ENCODE results near the gene SMIM15. TPM values are rescaled to one million over a fixed set of nuclear protein-coding genes. Genes with fewer than 3 reads are reported as not detected.

SMIM15 gene
- polyA plus RNA-seq, 1 of the 3 experiments (the other 2 are of a cell fraction) = 51.1 TPM

GRCh38 chr5:61142391-61142790, 19.9 kb downstream of the SMIM15 start:
- no peak overlapping the region for H3K4me3 ChIP-seq (ENCODE audit: low read depth in 2 of 2, low read length in 1 of 2)
- 100% methylated on average over 1 of the region's 1 CpG for WGBS (ENCODE audit: low lambda C conversion rate)
- H3K9ac ChIP-seq = no peak overlapping the region
- DNase-seq = no peak
- H3K27me3 ChIP-seq (ENCODE audit: insufficient read depth) = no peaks in the 10 kb centered on the region
- no peaks in the 10 kb centered on the region for H3K79me2 ChIP-seq (ENCODE audit: insufficient read depth)
- CTCF ChIA-PET = no interaction called here
- no peaks in the 10 kb centered on the region for H3F3A ChIP-seq (replicated peaks; ENCODE audit: insufficient read depth)
- no peak overlapping the region for H2AFZ ChIP-seq (ENCODE audit: low read depth)
- H3K9me2 ChIP-seq = no peaks in the 10 kb centered on the region
- no peak for TF ChIP-seq SIN3A (IDR thresholded peaks at IDR 0.05; ENCODE audit: borderline replicate concordance, low read depth, low read length)
- TF ChIP-seq TAF1 (IDR thresholded peaks at IDR 0.05; ENCODE audit: borderline replicate concordance, low read depth, low read length) = no peak
- TF ChIP-seq PBX3 (IDR thresholded peaks at IDR 0.05) = no peak
- POLR2A ChIA-PET = no interaction called here
- H3K4me1 ChIP-seq (ENCODE audit: control insufficient read depth in 1 of 2, insufficient read depth in 2 of 2, low read depth in 1 of 2, low read length in 1 of 2) = peaks cover 0 to 6% of the 10 kb centered on the region in 2 experiments; a peak in 1 of 4 replicates
- H4K20me1 ChIP-seq (ENCODE audit: insufficient read depth) = no peaks in the 10 kb centered on the region
- H3K27ac ChIP-seq (ENCODE audit: low read depth in 2 of 2, low read length in 1 of 2) = no peak overlapping the region
- no peaks in the 10 kb centered on the region for H3K9me3 ChIP-seq
- H3K4me2 ChIP-seq = no peak overlapping the region
- no peaks in the 10 kb centered on the region for H3K36me3 ChIP-seq (replicated peaks in 1 of 2; ENCODE audit: control insufficient read depth in 1 of 2, insufficient read depth in 2 of 2, low read length in 1 of 2)

GRCh38 chr5:61141801-61142200, 20.5 kb downstream of the SMIM15 start:
- Histone ChIP-seq H2AFZ (ENCODE audit: low read depth) (no peak overlapping the region), H3K4me1 (ENCODE audit: control insufficient read depth in 1 of 2, insufficient read depth in 2 of 2, low read depth in 1 of 2, low read length in 1 of 2) (peaks cover 0 to 6% of the 10 kb centered on the region in 2 experiments; a peak in 1 of 4 replicates), H3K27ac (ENCODE audit: low read depth in 2 of 2, low read length in 1 of 2) (no peak overlapping the region), H3K4me2 (no peak overlapping the region), H3K36me3 (replicated peaks in 1 of 2; ENCODE audit: control insufficient read depth in 1 of 2, insufficient read depth in 2 of 2, low read length in 1 of 2) (no peaks in the 10 kb centered on the region), H3K27me3 (ENCODE audit: insufficient read depth) (no peaks in the 10 kb centered on the region), H3K79me2 (ENCODE audit: insufficient read depth) (no peaks in the 10 kb centered on the region), H3F3A (replicated peaks; ENCODE audit: insufficient read depth) (no peaks in the 10 kb centered on the region), H3K9me3 (no peaks in the 10 kb centered on the region), H4K20me1 (ENCODE audit: insufficient read depth) (no peaks in the 10 kb centered on the region), H3K4me3 (ENCODE audit: low read depth in 2 of 2, low read length in 1 of 2) (no peak overlapping the region), H3K9me2 (no peaks in the 10 kb centered on the region), H3K9ac (no peak overlapping the region)
- TF ChIP-seq TCF12 (IDR thresholded peaks at IDR 0.05) = no peak
- TF ChIP-seq ZBTB33 (IDR thresholded peaks at IDR 0.05; ENCODE audit: borderline replicate concordance, low read depth) = no peak
- no peak for TF ChIP-seq REST (IDR thresholded peaks at IDR 0.05; ENCODE audit: low read depth, low read length)
- DNase-seq = no peak
- ChIA-PET CTCF (interaction anchor here (0.8 kb wide), 1 partner anchor 86 kb away, joined by 3 read pairs; no protein-coding TSS in a partner anchor), POLR2A (no interaction called here)
- WGBS (ENCODE audit: low lambda C conversion rate) = 86% methylated on average over 1 of the region's 1 CpG
